Kidney (tissue), 14 donors: Measurements from ENCODE around the gene CEP112. TPM values are rescaled to one million over a fixed set of nuclear protein-coding genes. Genes with fewer than 3 reads are reported as not detected.

ENCODE experiments used
- DNase-seq, 5 donors: peaks; one replicate each; pipeline ENCODE4 v3.0.0-alpha.2; 2013 to 2020
- FAIRE-seq: peaks from 2 replicates; lab custom pipeline; 2012; peaks lifted over from hg19 to GRCh38; lab: Jason Lieb, UNC
- H3K27ac ChIP-seq, 2 donors: one replicate each; pipeline ENCODE4 v1.7.0; 2013; ENCODE audit warnings: low read depth in 2 of 2, low read length in 2 of 2, inconsistent platforms in 1 of 2
- H3K27me3 ChIP-seq: one replicate; pipeline ENCODE4 v1.7.1; 2013; ENCODE audit warnings: low read length, inconsistent platforms; ENCODE audit not compliant: control insufficient read depth, insufficient read depth
- H3K36me3 ChIP-seq, 3 donors: one replicate each; pipeline versions ENCODE4 v1.7.0 to v1.7.1; 2013; ENCODE audit warnings: low read length in 3 of 3, control low read depth in 1 of 3, inconsistent platforms in 1 of 3; ENCODE audit not compliant: insufficient read depth in 3 of 3, control insufficient read depth in 2 of 3
- H3K4me1 ChIP-seq, 3 donors: one replicate each; pipeline versions ENCODE4 v1.7.0 to v1.7.1; 2013; ENCODE audit warnings: low read length in 3 of 3, inconsistent platforms in 1 of 3, low read depth in 1 of 3; ENCODE audit not compliant: control insufficient read depth in 2 of 3, insufficient read depth in 2 of 3
- H3K4me3 ChIP-seq, 3 donors: one replicate each; pipeline versions ENCODE4 v1.7.0 to v1.8.1; 2013; ENCODE audit warnings: low read length in 3 of 3, control low read depth in 1 of 3, inconsistent platforms in 1 of 3
- H3K9ac ChIP-seq, 3 donors: one replicate each; pipeline versions ENCODE4 v1.7.0 to v1.7.1; 2013; ENCODE audit warnings: low read length in 3 of 3, control low read depth in 1 of 3, inconsistent platforms in 1 of 3
- H3K9me3 ChIP-seq, 3 donors: one replicate each; pipeline versions ENCODE4 v1.7.0 to v1.7.1; 2013; ENCODE audit warnings: low read length in 3 of 3, control low read depth in 1 of 3, inconsistent platforms in 1 of 3; ENCODE audit not compliant: control insufficient read depth in 2 of 3, insufficient read depth in 1 of 3
- CTCF ChIP-seq: IDR thresholded peaks from 3 replicates; pipeline ENCODE4 v1.5.1; 2012; ENCODE audit warnings: mild to moderate bottlenecking, moderate library complexity, borderline replicate concordance; ENCODE audit not compliant: insufficient read depth; ENCODE audit errors: extremely low read depth
- intact Hi-C: fragments of 100-400 bp; cut with DNase I; formaldehyde crosslinking; loops from one replicate; pipeline ENCODE4 v1.11.1; 2022
- polyA plus RNA-seq: library from polyadenylated mRNA; stranded (reverse); fragments of 350-450 nt; fragmentation: Illumina TruSeq; extraction: RNeasy Lipid Tissue Mini Kit (QIAGEN cat#74804); gene quantifications from one replicate; pipeline ENCODE4 v1.2.3, GENCODE V29; 2014; ENCODE audit warnings: low read depth, low replicate concordance; ENCODE audit not compliant: insufficient read depth
- total RNA-seq: library from RNA; stranded (reverse); fragmentation: NEBNext Ultra II Directional; extraction: Animal tissue kit (Norgen Biotek cat#: 25700); gene quantifications from one replicate; pipeline ENCODE4 v1.2.1, GENCODE V29; 2021
- donor health status: control.
- donor health status: control.
- donor health status: control.
- donor health status: control.
- donor health status: control.
- donor health status: DM: yes; HTN: yes; CAD: no.
- donor health status: Normal renal cell carcinoma (clear cell type).

CEP112 gene
- total and polyA plus RNA-seq, 2 donors from 2014 or later, result 17.0 to 27.4 TPM

- H3K36me3 ChIP-seq, result no peaks in the 10 kb centered on the region
- intact Hi-C loops, result no loop called here
- FAIRE-seq, result no peak
These were observed 42.4 kb downstream of the CEP112 start for GRCh38 chr17:66149562-66149961.

GRCh38 chr17:66146394-66146793 is 45.5 kb downstream of the CEP112 start:
- Histone ChIP-seq H3K27ac (no peak overlapping the region), H3K27me3 (no peaks in the 10 kb centered on the region), H3K36me3 (no peaks in the 10 kb centered on the region), H3K4me1 (no peaks in the 10 kb centered on the region), H3K9me3 (no peaks in the 10 kb centered on the region), H3K4me3 (no peak overlapping the region), H3K9ac (no peak overlapping the region)
- DNase-seq (no peak), FAIRE-seq (no peak)
- intact Hi-C loops, result no loop called here
- TF ChIP-seq CTCF, result no peak

More at GRCh38 chr17:66149562-66149961, 42.4 kb downstream of the CEP112 start:
- Histone ChIP-seq H3K9ac (no peak overlapping the region), H3K9me3 (no peaks in the 10 kb centered on the region), H3K27ac (no peak overlapping the region), H3K4me1 (no peaks in the 10 kb centered on the region), H3K27me3 (no peaks in the 10 kb centered on the region), H3K4me3 (no peak overlapping the region)
- TF ChIP-seq CTCF, result no peak
- DNase-seq, result no peak

GRCh38 chr17:66143657-66144282 is 48.2 kb downstream of the CEP112 start:
- H3K4me1 ChIP-seq, result no peaks in the 10 kb centered on the region
- intact Hi-C loops, result no loop called here
- H3K9me3 ChIP-seq, result no peaks in the 10 kb centered on the region
- FAIRE-seq (no peak), DNase-seq (no peak)
- no peak for TF ChIP-seq CTCF
- H3K4me3 ChIP-seq, result no peak overlapping the region
- H3K9ac ChIP-seq, result no peak overlapping the region
- H3K27me3 ChIP-seq, result no peaks in the 10 kb centered on the region
- H3K27ac ChIP-seq, result no peak overlapping the region
- H3K36me3 ChIP-seq, result no peaks in the 10 kb centered on the region

- Histone ChIP-seq H3K27ac (no peak overlapping the region), H3K27me3 (no peaks in the 10 kb centered on the region), H3K36me3 (no peaks in the 10 kb centered on the region), H3K9ac (no peak overlapping the region), H3K4me3 (no peak overlapping the region), H3K9me3 (peaks cover 0 to 3% (median 0%) of the 10 kb centered on the region in 3 donors), H3K4me1 (no peaks in the 10 kb centered on the region)
- DNase-seq (no peak), FAIRE-seq (no peak)
- TF ChIP-seq CTCF, result no peak
- intact Hi-C loops, result no loop called here
These were observed 49.5 kb downstream of the CEP112 start for GRCh38 chr17:66142428-66142827.
